Measurements from ENCODE around the gene VGLL4.
"Not testable (repeated sequence)": the region's sequence is repeated elsewhere in the genome, so short reads cannot be mapped to it uniquely, and the experiment has no call there.

The VGLL4 gene

GRCh38 chr3:11607816-11608215, 35.9 kb downstream of the VGLL4 start:
- DNase-seq, result no peak

- no peak for DNase-seq
These were observed 36.8 kb downstream of the VGLL4 start for GRCh38 chr3:11606865-11607440.

- no peak for DNase-seq
These were observed 37.5 kb downstream of the VGLL4 start for GRCh38 chr3:11606090-11606784.

- no peak for DNase-seq
These were observed 38.3 kb downstream of the VGLL4 start for GRCh38 chr3:11605398-11605797.

- DNase-seq, result no peak
These were observed 39.4 kb downstream of the VGLL4 start for GRCh38 chr3:11604139-11604892.

- peak in 1 of 58 donors; percentile 35 for DNase-seq
These were observed 40.1 kb downstream of the VGLL4 start for GRCh38 chr3:11603628-11604027.

GRCh38 chr3:11602886-11603527, 40.7 kb downstream of the VGLL4 start:
- no peak for DNase-seq

- DNase-seq, result no peak
These were observed 41.4 kb downstream of the VGLL4 start for GRCh38 chr3:11602239-11602840.

GRCh38 chr3:11601446-11602238, 42.1 kb downstream of the VGLL4 start:
- peak in 27 of 58 donors; percentile 16 to 66 (median 43) for DNase-seq

- DNase-seq, result peak in 22 of 58 donors; percentile 29 to 84 (median 49)
These were observed 43.0 kb downstream of the VGLL4 start for GRCh38 chr3:11600501-11601282.

GRCh38 chr3:11596387-11596786, 47.3 kb downstream of the VGLL4 start:
- DNase-seq, result peak in 1 of 58 donors; percentile 53

GRCh38 chr3:11595024-11595423, 48.7 kb downstream of the VGLL4 start:
- not testable (repeated sequence) for DNase-seq

GRCh38 chr3:11593318-11594034, 50.2 kb downstream of the VGLL4 start:
- no peak for DNase-seq

GRCh38 chr3:11592445-11593298, 51.0 kb downstream of the VGLL4 start:
- peak in 3 of 58 donors; percentile 37 to 57 (median 46) for DNase-seq

- DNase-seq, result peak in 51 of 58 donors; percentile 36 to 93 (median 76)
These were observed 52.1 kb downstream of the VGLL4 start for GRCh38 chr3:11591391-11592282.

GRCh38 chr3:11591002-11591355, 52.7 kb downstream of the VGLL4 start:
- no peak for DNase-seq

- no peak for DNase-seq
These were observed 54.0 kb downstream of the VGLL4 start for GRCh38 chr3:11589706-11590105.

Measured in anterior cingulate cortex (tissue), 58 donors.